SIG-M5 (cell line): ENCODE measurements around the gene DDX24.

Experiments used
- DNase-seq: peaks from one replicate; lab custom pipeline; 2025; lab: John Stamatoyannopoulos, UW

Gene DDX24

DNA sequence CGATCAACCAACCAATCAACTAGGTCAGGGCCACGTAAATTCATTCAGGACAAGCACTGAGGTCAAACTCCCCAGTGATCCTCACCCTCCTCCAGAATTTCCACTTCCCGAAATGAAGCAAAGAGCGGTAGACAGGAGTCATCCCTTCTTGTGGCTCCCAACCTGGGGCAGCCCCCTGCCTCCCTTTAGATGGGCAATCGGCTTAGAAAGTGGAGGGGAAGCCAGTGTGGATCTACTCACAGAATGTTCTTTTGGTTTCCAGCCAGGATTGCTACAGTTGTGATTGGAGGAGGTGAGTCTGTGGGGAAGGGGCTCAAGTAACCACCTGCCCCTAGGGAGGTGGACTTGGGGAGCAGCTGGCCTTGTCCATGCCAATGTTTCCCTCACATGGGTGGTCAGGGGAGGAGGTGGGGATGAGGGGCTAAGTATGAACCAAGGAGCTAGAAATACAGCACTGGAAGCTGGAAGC, 33.6 kb upstream of the DDX24 start:
- no peak for DNase-seq

DNA sequence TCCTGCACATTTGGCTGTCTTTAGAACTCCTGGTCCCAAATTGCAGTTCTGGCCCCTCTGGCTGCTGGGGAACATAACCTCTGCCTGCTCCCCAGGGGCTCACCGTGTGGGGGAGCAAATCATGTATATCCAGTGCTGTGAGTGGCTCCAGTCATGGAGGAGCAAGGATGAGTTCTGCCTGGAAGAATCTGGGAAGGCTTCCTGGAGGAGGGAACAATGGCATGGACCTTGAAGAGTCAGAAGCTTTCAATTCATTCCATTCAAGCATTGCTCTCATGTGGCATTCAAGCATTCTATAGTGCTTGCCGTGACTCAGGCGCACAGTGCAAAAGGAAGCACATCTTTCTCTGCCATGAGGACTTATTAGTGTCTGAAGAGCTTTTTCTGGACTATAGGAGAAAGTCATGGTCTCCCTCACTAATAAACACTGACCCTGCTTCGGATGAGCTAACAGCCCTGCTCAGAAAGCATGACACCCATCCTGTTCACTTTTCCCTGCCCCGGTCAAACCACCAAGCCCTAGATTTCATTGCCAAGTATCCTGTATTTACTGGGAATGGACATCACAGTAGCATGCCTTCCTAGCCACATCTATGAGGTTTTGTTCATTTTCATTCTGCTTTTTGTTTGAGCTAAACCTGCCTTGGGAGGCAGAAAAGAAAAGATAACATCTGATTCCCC, 33.0 kb upstream of the DDX24 start:
- no peak for DNase-seq

DNA sequence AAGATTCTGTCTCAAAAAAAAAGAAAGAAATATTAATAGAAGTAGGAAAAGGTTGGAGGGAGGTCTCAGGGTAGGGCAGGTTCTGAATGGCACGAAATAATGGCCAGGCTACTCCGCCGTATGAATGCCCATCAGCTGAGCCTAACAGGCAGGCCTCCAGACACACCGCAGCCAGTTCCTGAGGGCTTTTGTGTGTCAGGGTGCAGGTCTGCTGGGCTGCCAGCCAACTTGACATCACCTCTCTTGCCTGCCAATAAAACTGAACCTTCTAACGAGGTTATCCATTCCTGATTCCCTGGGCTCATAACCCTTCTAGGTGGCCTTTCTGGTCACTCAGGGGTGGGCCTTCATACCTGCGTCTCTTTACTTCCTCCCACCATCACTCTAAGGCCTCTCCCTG, 32.5 kb upstream of the DDX24 start:
- no peak for DNase-seq

GRCh38 chr14:94113073-94113472, 32.1 kb upstream of the DDX24 start:
- no peak for DNase-seq

- DNase-seq = no peak
Observed at GRCh38 chr14:94112513-94113063, 31.6 kb upstream of the DDX24 start.

DNA sequence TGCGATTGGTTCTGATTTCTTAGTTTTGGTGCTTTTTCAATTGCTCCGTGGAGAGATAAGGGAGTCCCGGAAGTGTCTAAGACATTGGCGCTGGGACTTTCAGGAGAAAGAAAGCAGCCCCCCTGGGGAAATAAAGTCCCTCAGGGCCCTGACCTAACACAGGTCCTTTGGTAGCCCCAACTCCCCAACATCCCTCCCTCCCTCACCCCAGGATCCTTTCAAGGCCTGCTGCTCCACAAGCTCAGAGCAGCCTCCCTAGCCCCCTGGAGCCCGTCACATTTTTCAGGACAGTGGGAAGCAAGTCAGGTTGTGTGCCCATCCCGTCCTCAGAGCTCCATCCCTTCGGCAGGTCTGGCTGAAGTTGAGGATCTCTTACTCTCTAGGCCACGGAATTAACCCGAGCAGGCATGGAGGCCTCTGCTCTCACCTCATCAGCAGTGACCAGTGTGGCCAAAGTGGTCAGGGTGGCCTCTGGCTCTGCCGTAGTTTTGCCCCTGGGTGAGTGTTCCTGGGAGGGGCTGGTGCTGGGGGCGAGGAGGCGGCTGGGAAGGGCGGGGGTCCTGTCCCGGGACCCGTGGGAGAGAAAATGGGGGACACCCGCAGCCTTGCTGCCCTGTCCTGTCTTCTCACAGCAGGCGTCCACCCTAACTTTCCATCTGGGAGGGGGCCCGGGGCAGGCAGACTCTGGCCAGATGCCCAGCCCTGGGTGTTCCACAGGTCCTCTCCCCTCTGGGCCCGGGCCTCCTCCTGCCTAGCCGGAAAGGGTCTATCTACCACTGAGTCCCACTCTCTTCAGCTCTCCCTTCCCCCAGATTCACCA, 30.5 kb upstream of the DDX24 start:
- DNase-seq = no peak

DNA sequence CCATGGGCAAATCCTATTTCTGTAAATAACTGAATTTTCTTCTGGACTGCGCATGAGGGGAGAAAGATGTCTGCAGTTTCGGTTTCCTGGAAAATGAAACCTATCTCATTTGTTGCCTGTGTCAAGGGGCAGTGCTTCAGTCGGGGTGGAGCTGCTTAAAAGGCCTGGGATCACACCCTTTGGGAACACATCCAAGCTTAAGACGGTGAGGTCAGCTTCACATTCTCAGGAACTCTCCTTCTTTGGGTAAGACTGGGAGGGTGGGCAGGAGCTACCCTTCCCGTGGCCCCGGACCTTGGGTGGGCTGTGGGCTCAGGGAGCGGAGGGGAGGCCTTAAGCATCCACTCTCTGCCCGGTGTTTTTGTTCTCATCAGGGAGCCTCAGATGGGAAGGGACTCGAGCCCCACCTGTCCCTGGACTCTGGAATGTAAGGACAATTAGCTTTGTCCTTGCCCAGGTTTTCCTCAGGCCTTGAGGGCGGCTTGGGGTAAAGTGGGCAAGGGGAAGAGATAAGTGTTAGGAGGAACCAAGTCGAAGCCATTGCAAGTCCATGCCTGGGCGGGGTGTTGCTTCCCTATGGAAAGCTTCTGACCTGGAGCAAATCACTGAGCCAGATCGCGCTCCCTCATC, 29.7 kb upstream of the DDX24 start, which contains the start of gene IFI27:
Gene IFI27 (plus strand): TSS at position 185 of the 630 bp plus-strand sequence.
- no peak for DNase-seq

DNA sequence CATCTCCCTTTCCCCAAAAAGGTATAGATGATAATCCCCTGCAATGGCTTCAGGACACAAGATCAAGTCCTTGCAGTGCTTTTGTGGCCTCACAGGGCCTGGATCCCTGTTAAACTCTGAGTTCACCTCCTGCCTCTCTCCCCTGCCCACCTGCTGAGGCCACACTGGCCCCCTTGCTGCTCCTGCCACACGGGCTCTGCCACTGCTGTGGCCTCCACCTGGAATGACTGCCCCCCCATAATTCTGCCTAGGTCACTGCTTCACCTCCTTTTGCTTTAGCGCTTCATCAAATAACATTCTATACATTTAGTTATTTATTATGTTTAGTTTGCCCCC, 28.9 kb upstream of the DDX24 start:
- DNase-seq = no peak

- no peak for DNase-seq
Observed at GRCh38 chr14:94104731-94105130, 23.7 kb upstream of the DDX24 start.

DNA sequence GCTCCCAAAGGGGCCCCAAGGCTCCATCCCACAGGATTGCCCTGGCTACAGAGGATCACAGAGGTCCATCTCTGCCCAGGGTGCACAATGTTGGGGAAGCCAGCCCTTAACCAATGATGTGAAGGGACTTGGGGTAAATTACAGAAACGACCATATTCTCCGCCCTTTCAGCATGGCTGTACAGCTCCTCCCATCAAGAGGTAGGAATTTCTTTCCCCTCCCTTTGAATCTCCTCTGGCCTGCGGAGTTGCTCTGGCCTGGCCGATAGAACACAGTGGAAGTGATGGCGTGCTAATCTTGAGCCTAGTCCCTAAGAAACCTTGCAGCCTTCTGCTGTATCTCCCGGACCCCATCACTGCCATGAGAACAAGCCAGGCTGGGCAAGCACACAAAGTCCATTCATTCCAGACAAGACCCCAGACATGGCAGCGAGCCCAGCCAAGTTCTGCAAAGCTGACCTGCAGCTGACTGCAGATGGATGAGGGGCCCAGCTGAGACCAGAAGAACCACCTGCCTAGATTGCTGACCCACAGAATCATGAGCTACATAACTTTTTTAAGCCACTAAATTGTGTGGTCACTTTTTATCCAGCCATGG, 22.6 kb upstream of the DDX24 start:
- no peak for DNase-seq

GRCh38 chr14:94102768-94103482, 21.9 kb upstream of the DDX24 start:
- DNase-seq = no peak

- no peak for DNase-seq
Observed at GRCh38 chr14:94101748-94102147, 20.7 kb upstream of the DDX24 start.

- no peak for DNase-seq
Observed at GRCh38 chr14:94100847-94101246, 19.8 kb upstream of the DDX24 start.

- DNase-seq = no peak
Observed at GRCh38 chr14:94099006-94099405, 18.0 kb upstream of the DDX24 start.

GRCh38 chr14:94098326-94098992, 17.5 kb upstream of the DDX24 start:
- no peak for DNase-seq

GRCh38 chr14:94097091-94097490, 16.1 kb upstream of the DDX24 start:
- no peak for DNase-seq

GRCh38 chr14:94093418-94093817, 12.4 kb upstream of the DDX24 start:
- DNase-seq = no peak

DNA sequence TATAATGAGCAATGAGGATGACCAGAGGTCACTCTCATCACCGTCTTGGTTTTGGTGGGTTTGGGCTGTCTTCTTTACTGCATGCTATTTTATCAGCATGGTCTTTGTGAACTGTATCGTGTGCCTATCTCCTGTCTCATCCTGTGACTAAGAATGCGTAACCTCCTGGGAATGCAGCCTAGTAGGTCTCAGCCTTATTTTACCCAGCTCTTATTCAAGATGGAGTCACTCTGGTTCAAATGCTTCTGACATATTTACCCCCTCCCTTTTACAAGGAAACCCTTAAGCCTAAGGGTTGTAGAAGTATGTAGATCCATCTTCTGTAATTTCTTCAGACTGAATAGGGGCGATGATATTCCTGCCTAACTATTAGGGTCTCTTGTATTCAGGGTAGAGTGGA, 8.5 kb upstream of the DDX24 start:
- no peak for DNase-seq

GRCh38 chr14:94088516-94088915, 7.5 kb upstream of the DDX24 start:
- no peak for DNase-seq

DNA sequence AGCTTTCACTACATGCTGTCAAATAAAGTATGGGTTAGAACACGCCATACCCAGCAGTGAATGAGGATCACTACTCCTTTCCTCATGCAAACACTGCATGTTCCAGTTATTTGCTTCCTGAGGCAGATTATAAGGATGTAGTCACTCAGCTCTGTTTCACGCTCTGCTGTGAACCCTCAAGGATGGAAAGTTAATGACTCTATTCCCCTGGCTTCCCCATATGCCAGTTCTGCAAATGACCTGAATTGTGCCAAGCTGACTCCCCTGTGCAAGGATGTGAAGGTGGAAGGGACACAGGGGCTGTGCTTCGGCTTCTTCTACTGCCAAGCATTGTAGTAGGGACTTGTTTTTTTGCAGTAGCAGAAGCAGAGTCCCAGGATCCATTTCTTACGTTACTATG, 6.9 kb upstream of the DDX24 start:
- DNase-seq = no peak

- no peak for DNase-seq
Observed at GRCh38 chr14:94081386-94081820, 401 bp upstream of the DDX24 start.
